ENCODE measurements around the gene RPL36AL. TPM values are rescaled to one million over a fixed set of nuclear protein-coding genes. Genes with fewer than 3 reads are reported as not detected.
A peak's percentile ranks its signal among the peaks of the same experiment; 100 is the strongest.
"Not testable (repeated sequence)": the region's sequence is repeated elsewhere in the genome, so short reads cannot be mapped to it uniquely, and the experiment has no call there.

The RPL36AL gene
- total and polyA plus RNA-seq, 4 donors = 77.6 to 249 (median 145) TPM

GRCh38 chr14:49594347-49595091 lies 25.9 kb downstream of the RPL36AL start:
- H3K27ac ChIP-seq (ENCODE audit: low read depth, low read length) = peak overlapping the region; percentile 76
- no CpG with 5 or more reads among the region's 4 CpGs for WGBS (ENCODE audit: insufficient coverage)
- peaks cover 16% of the 10 kb centered on the region for H3K4me1 ChIP-seq (ENCODE audit: control insufficient read depth, insufficient read depth, low read length)
- no peaks in the 10 kb centered on the region for H3K9me3 ChIP-seq (ENCODE audit: control insufficient read depth, insufficient read depth, low read length)
- H3K27me3 ChIP-seq (ENCODE audit: control insufficient read depth, insufficient read depth, low read length) = no peaks in the 10 kb centered on the region
- DNase-seq (ENCODE audit: low read depth in 4 of 6, low spot score in 6 of 6) = peak in 1 of 6 donors; percentile 61
- H3K36me3 ChIP-seq (ENCODE audit: control insufficient read depth, insufficient read depth, low read length) = no peaks in the 10 kb centered on the region
- H3K4me3 ChIP-seq (ENCODE audit: low read depth, low read length) = no peak overlapping the region

GRCh38 chr14:49593016-49593415 lies 27.4 kb downstream of the RPL36AL start:
- Histone ChIP-seq H3K27me3 (ENCODE audit: control insufficient read depth, insufficient read depth, low read length) (no peaks in the 10 kb centered on the region), H3K4me1 (ENCODE audit: control insufficient read depth, insufficient read depth, low read length) (peaks cover 7% of the 10 kb centered on the region), H3K36me3 (ENCODE audit: control insufficient read depth, insufficient read depth, low read length) (no peaks in the 10 kb centered on the region), H3K27ac (ENCODE audit: low read depth, low read length) (peak overlapping the region; percentile 52), H3K4me3 (ENCODE audit: low read depth, low read length) (no peak overlapping the region), H3K9me3 (ENCODE audit: control insufficient read depth, insufficient read depth, low read length) (no peaks in the 10 kb centered on the region)
- WGBS (ENCODE audit: insufficient coverage) = no CpG with 5 or more reads among the region's 3 CpGs
- DNase-seq (ENCODE audit: low read depth in 4 of 6, low spot score in 6 of 6) = peak in 1 of 6 donors; percentile 20

GRCh38 chr14:49589387-49589786 lies 31.0 kb downstream of the RPL36AL start:
- Histone ChIP-seq H3K27me3 (ENCODE audit: control insufficient read depth, insufficient read depth, low read length) (no peaks in the 10 kb centered on the region), H3K9me3 (ENCODE audit: control insufficient read depth, insufficient read depth, low read length) (no peaks in the 10 kb centered on the region), H3K36me3 (ENCODE audit: control insufficient read depth, insufficient read depth, low read length) (peaks cover 2% of the 10 kb centered on the region), H3K4me1 (ENCODE audit: control insufficient read depth, insufficient read depth, low read length) (peaks cover 10% of the 10 kb centered on the region), H3K27ac (ENCODE audit: low read depth, low read length) (no peak overlapping the region), H3K4me3 (ENCODE audit: low read depth, low read length) (no peak overlapping the region)
- no CpG with 5 or more reads among the region's 3 CpGs for WGBS (ENCODE audit: insufficient coverage)
- DNase-seq (ENCODE audit: low read depth in 4 of 6, low spot score in 6 of 6) = no peak

GRCh38 chr14:49586673-49587460 lies 33.6 kb downstream of the RPL36AL start:
- H3K36me3 ChIP-seq (ENCODE audit: control insufficient read depth, insufficient read depth, low read length) = peaks cover 17% of the 10 kb centered on the region
- no peaks in the 10 kb centered on the region for H3K27me3 ChIP-seq (ENCODE audit: control insufficient read depth, insufficient read depth, low read length)
- peak overlapping the region; percentile 91 for H3K27ac ChIP-seq (ENCODE audit: low read depth, low read length)
- no CpG with 5 or more reads among the region's 21 CpGs for WGBS (ENCODE audit: insufficient coverage)
- no peaks in the 10 kb centered on the region for H3K9me3 ChIP-seq (ENCODE audit: control insufficient read depth, insufficient read depth, low read length)
- peak in 5 of 6 donors; percentile 59 to 93 (median 64) for DNase-seq (ENCODE audit: low read depth in 4 of 6, low spot score in 6 of 6)
- peak overlapping the region; percentile 88 for H3K4me3 ChIP-seq (ENCODE audit: low read depth, low read length)
- H3K4me1 ChIP-seq (ENCODE audit: control insufficient read depth, insufficient read depth, low read length) = peaks cover 20% of the 10 kb centered on the region

GRCh38 chr14:49585803-49586672 lies 34.4 kb downstream of the RPL36AL start, which contains the start of gene RPS29:
TSS of gene RPS29 (minus strand) at chr14:49586380. CDS start at chr14:49586346, 34 bp downstream.
- Histone ChIP-seq H3K27me3 (ENCODE audit: control insufficient read depth, insufficient read depth, low read length) (no peaks in the 10 kb centered on the region), H3K27ac (ENCODE audit: low read depth, low read length) (peak within 1 kb of the TSS; percentile 91), H3K4me1 (ENCODE audit: control insufficient read depth, insufficient read depth, low read length) (peaks cover 20% of the 10 kb centered on the region), H3K9me3 (ENCODE audit: control insufficient read depth, insufficient read depth, low read length) (no peaks in the 10 kb centered on the region), H3K36me3 (ENCODE audit: control insufficient read depth, insufficient read depth, low read length) (peaks cover 17% of the 10 kb centered on the region), H3K4me3 (ENCODE audit: low read depth, low read length) (peak within 1 kb of the TSS; percentile 88)
- WGBS (ENCODE audit: insufficient coverage) = 0% methylated on average over 39 of the region's 55 CpGs
- DNase-seq (ENCODE audit: low read depth in 4 of 6, low spot score in 6 of 6) = peak; percentile 99 to 100 (median 100)

GRCh38 chr14:49584981-49585640 lies 35.3 kb downstream of the RPL36AL start:
- WGBS (ENCODE audit: insufficient coverage) = 13% methylated on average over 25 of the region's 32 CpGs
- peaks cover 20% of the 10 kb centered on the region for H3K4me1 ChIP-seq (ENCODE audit: control insufficient read depth, insufficient read depth, low read length)
- not testable (repeated sequence) for H3K27ac ChIP-seq (ENCODE audit: low read depth, low read length); H3K27me3 ChIP-seq (ENCODE audit: control insufficient read depth, insufficient read depth, low read length); H3K9me3 ChIP-seq (ENCODE audit: control insufficient read depth, insufficient read depth, low read length)
- DNase-seq (ENCODE audit: low read depth in 4 of 6, low spot score in 6 of 6) = peak in 1 of 6 donors; percentile 15
- H3K36me3 ChIP-seq (ENCODE audit: control insufficient read depth, insufficient read depth, low read length) = peaks cover 17% of the 10 kb centered on the region
- peak overlapping the region; percentile 88 for H3K4me3 ChIP-seq (ENCODE audit: low read depth, low read length)

- 94% methylated on average over 8 of the region's 11 CpGs for WGBS (ENCODE audit: insufficient coverage)
- Histone ChIP-seq H3K4me3 (ENCODE audit: low read depth, low read length) (no peak overlapping the region), H3K4me1 (ENCODE audit: control insufficient read depth, insufficient read depth, low read length) (peaks cover 20% of the 10 kb centered on the region), H3K9me3 (ENCODE audit: control insufficient read depth, insufficient read depth, low read length) (no peaks in the 10 kb centered on the region), H3K27ac (ENCODE audit: low read depth, low read length) (no peak overlapping the region), H3K27me3 (ENCODE audit: control insufficient read depth, insufficient read depth, low read length) (no peaks in the 10 kb centered on the region), H3K36me3 (ENCODE audit: control insufficient read depth, insufficient read depth, low read length) (peaks cover 17% of the 10 kb centered on the region)
- DNase-seq (ENCODE audit: low read depth in 4 of 6, low spot score in 6 of 6) = no peak
Observed at GRCh38 chr14:49584058-49584457, 36.4 kb downstream of the RPL36AL start.

GRCh38 chr14:49583629-49584028 lies 36.8 kb downstream of the RPL36AL start:
- peaks cover 20% of the 10 kb centered on the region for H3K4me1 ChIP-seq (ENCODE audit: control insufficient read depth, insufficient read depth, low read length)
- WGBS (ENCODE audit: insufficient coverage) = 100% methylated on average over 2 of the region's 6 CpGs
- no peaks in the 10 kb centered on the region for H3K27me3 ChIP-seq (ENCODE audit: control insufficient read depth, insufficient read depth, low read length)
- DNase-seq (ENCODE audit: low read depth in 4 of 6, low spot score in 6 of 6) = no peak
- H3K4me3 ChIP-seq (ENCODE audit: low read depth, low read length) = no peak overlapping the region
- H3K27ac ChIP-seq (ENCODE audit: low read depth, low read length) = no peak overlapping the region
- peaks cover 17% of the 10 kb centered on the region for H3K36me3 ChIP-seq (ENCODE audit: control insufficient read depth, insufficient read depth, low read length)
- H3K9me3 ChIP-seq (ENCODE audit: control insufficient read depth, insufficient read depth, low read length) = no peaks in the 10 kb centered on the region
